Caco-2 (cell line): ENCODE measurements around the gene MFAP1. TPM values are rescaled to one million over a fixed set of nuclear protein-coding genes. Genes with fewer than 3 reads are reported as not detected.

Source experiments
- BruUV-seq: library from RNA; stranded (reverse); fragments of 400-500 nt; replicated peaks from 2 replicates; lab custom pipeline; 2021; lab: Mats Ljungman, UMichigan
- CTCF ChIA-PET: fragments of 300-600 bp; sonication (Branson Sonifier 250); formaldehyde crosslinking; loops from one replicate; lab custom pipeline; 2022; ENCODE audit warnings: antibody characterized with exemption; lab: Charles Lee
- POLR2A ChIA-PET: fragments of 300-600 bp; sonication (Branson Sonifier 250); formaldehyde crosslinking; loops from one replicate; lab custom pipeline; 2022; ENCODE audit warnings: antibody characterized with exemption; lab: Charles Lee
- DNase-seq, 2 experiments: peaks; one replicate each; pipeline versions ENCODE4 v3.0.0 to v3.0.0-alpha.2; 2020 to 2022
- H3K27me3 ChIP-seq: replicated peaks from 2 replicates; pipeline ENCODE4 v1.6.0; 2011; ENCODE audit warnings: low read length; ENCODE audit not compliant: control insufficient read depth, insufficient read depth
- H3K36me3 ChIP-seq: 2 replicates; pipeline ENCODE4 v1.5.1; 2011; ENCODE audit warnings: low read length; ENCODE audit not compliant: control insufficient read depth, insufficient read depth
- H3K4me1 ChIP-seq: fragments of 250-450 bp; sonication (Bioruptor Pico); 2 replicates; pipeline ENCODE4 v1.5.1; 2020; ENCODE audit warnings: mild to moderate bottlenecking
- H3K4me3 ChIP-seq: 2 replicates; pipeline ENCODE4 v1.5.1; 2011; ENCODE audit warnings: low read depth, mild to moderate bottlenecking, control low read depth, low read length
- H3K9me3 ChIP-seq: fragments of 250-450 bp; sonication (Bioruptor Pico); 2 replicates; pipeline ENCODE4 v1.5.1; 2020; ENCODE audit warnings: mild to moderate bottlenecking, moderate library complexity
- H3K27ac Mint-ChIP-seq: one replicate; pipeline ENCODE4 v1.8.0; 2022; ENCODE audit warnings: mixed read lengths; ENCODE audit not compliant: unreplicated experiment
- H3K27me3 Mint-ChIP-seq: one replicate; pipeline ENCODE4 v1.8.0; 2022; ENCODE audit warnings: mixed read lengths; ENCODE audit not compliant: insufficient read depth, unreplicated experiment
- H3K36me3 Mint-ChIP-seq: one replicate; pipeline ENCODE4 v1.8.0; 2022; ENCODE audit warnings: mild to moderate bottlenecking, mixed read lengths; ENCODE audit not compliant: insufficient read depth, unreplicated experiment
- H3K4me1 Mint-ChIP-seq: one replicate; pipeline ENCODE4 v1.8.0; 2022; ENCODE audit warnings: low read depth, mixed read lengths; ENCODE audit not compliant: unreplicated experiment
- H3K4me3 Mint-ChIP-seq: one replicate; pipeline ENCODE4 v1.8.0; 2022; ENCODE audit warnings: mild to moderate bottlenecking, moderate library complexity, mixed read lengths; ENCODE audit not compliant: unreplicated experiment
- H3K9me3 Mint-ChIP-seq: one replicate; pipeline ENCODE4 v1.8.0; 2022; ENCODE audit warnings: mixed read lengths; ENCODE audit not compliant: unreplicated experiment
- CTCF ChIP-seq, 2 experiments: fragments of 200-600 bp in 1 of 2; IDR thresholded peaks; 1 replicate in 1 of 2; 2 replicates in 1 of 2; pipeline versions ENCODE4 v1.5.1 to v1.8.0; 2011 to 2022; ENCODE audit warnings: antibody characterized with exemption in 1 of 2, control low read depth in 1 of 2, inconsistent platforms in 1 of 2, low read depth in 1 of 2, low read length in 1 of 2, mild to moderate bottlenecking in 1 of 2, moderate library complexity in 1 of 2; ENCODE audit not compliant: insufficient read depth in 1 of 2, severe bottlenecking in 1 of 2, unreplicated experiment in 1 of 2
- intact Hi-C: fragments of 100-400 bp; cut with micrococcal nuclease; formaldehyde crosslinking; loops from one replicate; pipeline ENCODE4 v1.10.0; 2022; ENCODE audit not compliant: unreplicated experiment
- total RNA-seq: library from RNA; stranded (reverse); gene quantifications from 2 replicates; pipeline ENCODE4 v1.2.3, GENCODE V29; 2022

Gene MFAP1
- total RNA-seq, 1 experiment from 2014 or later: 37.1 TPM

- H3K36me3 Mint-ChIP-seq: peaks cover 75% of the 10 kb centered on the region
- intact Hi-C loops: loop anchor here (1.0 to 10.0 kb wide), 3 partner anchors 194 to 632 kb away; no protein-coding TSS in a partner anchor
- DNase-seq: peak; percentile 56 to 72
Observed at GRCh38 chr15:43872416-43873020, 48.0 kb upstream of the MFAP1 start.

DNA sequence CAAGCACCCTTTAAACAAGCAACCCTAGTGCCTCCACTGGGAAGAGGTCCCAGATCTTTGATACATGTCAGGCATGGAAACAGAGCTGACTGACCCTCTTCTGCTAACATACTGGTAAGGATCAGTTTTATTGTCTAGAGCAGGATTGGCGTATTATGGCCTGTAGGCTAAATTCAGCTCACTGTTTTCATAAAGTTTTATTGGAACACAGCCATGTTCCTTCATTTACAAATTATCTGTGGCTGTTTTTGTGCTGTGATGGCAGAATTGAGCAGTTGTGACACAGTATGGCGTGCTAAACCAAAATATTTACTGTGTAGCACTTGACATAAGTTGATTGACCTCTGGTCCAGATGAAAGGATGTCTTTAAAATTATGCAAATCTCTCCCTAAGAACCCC is 47.3 kb upstream of the MFAP1 start:
- POLR2A ChIA-PET: no interaction called here
- no peaks in the 10 kb centered on the region; the same call in none of the 2 replicates for H3K36me3 ChIP-seq

More at GRCh38 chr15:43872416-43873020, 48.0 kb upstream of the MFAP1 start:
- no peaks in the 10 kb centered on the region for H3K9me3 ChIP-seq
- Mint-ChIP-seq H3K27ac (no peak overlapping the region), H3K27me3 (no peaks in the 10 kb centered on the region), H3K9me3 (no peaks in the 10 kb centered on the region), H3K4me1 (peaks cover 10% of the 10 kb centered on the region), H3K4me3 (no peak overlapping the region)
- no peaks in the 10 kb centered on the region; the same call in none of the 2 replicates for H3K36me3 ChIP-seq
- no peak overlapping the region for H3K4me3 ChIP-seq
- no peaks in the 10 kb centered on the region for H3K27me3 ChIP-seq
- peaks cover 11% of the 10 kb centered on the region for H3K4me1 ChIP-seq
- BruUV-seq: no TSS peak
- POLR2A ChIA-PET: no interaction called here
- CTCF ChIA-PET: interaction anchor here (0.5 to 0.6 kb wide), 2 partner anchors 427 to 476 kb away, joined by 3 read pairs; no protein-coding TSS in a partner anchor
- TF ChIP-seq CTCF (IDR thresholded peaks at IDR 0.05; ENCODE audit: insufficient read depth in 1 of 2, low read depth in 1 of 2, low read length in 1 of 2, severe bottlenecking in 1 of 2, unreplicated experiment in 1 of 2): peak; percentile 67 to 68

GRCh38 chr15:43868406-43868805 is 43.9 kb upstream of the MFAP1 start:
- H3K9me3 Mint-ChIP-seq: no peaks in the 10 kb centered on the region
- H3K27ac Mint-ChIP-seq: no peak overlapping the region
- H3K36me3 Mint-ChIP-seq: peaks cover 56% of the 10 kb centered on the region
- Histone ChIP-seq H3K9me3 (no peaks in the 10 kb centered on the region), H3K4me1 (no peaks in the 10 kb centered on the region), H3K27me3 (no peaks in the 10 kb centered on the region), H3K4me3 (no peak overlapping the region), H3K36me3 (no peaks in the 10 kb centered on the region; the same call in 1 of the 2 replicates)
- CTCF ChIA-PET: interaction anchor here (0.7 kb wide), 1 partner anchor 45 kb away, joined by 7 read pairs; no protein-coding TSS in a partner anchor
- BruUV-seq: no TSS peak
- no peak for DNase-seq
- H3K4me1 Mint-ChIP-seq: no peaks in the 10 kb centered on the region
- no peaks in the 10 kb centered on the region for H3K27me3 Mint-ChIP-seq
- intact Hi-C loops: no loop called here
- TF ChIP-seq CTCF (IDR thresholded peaks at IDR 0.05; ENCODE audit: insufficient read depth in 1 of 2, low read depth in 1 of 2, low read length in 1 of 2, severe bottlenecking in 1 of 2, unreplicated experiment in 1 of 2): no peak
- POLR2A ChIA-PET: no interaction called here
- H3K4me3 Mint-ChIP-seq: no peak overlapping the region

More for the DNA sequence above, 47.3 kb upstream of the MFAP1 start:
- TF ChIP-seq CTCF (IDR thresholded peaks at IDR 0.05; ENCODE audit: insufficient read depth in 1 of 2, low read depth in 1 of 2, low read length in 1 of 2, severe bottlenecking in 1 of 2, unreplicated experiment in 1 of 2): no peak
- H3K27me3 ChIP-seq: no peaks in the 10 kb centered on the region
- Mint-ChIP-seq H3K27me3 (no peaks in the 10 kb centered on the region), H3K4me3 (no peak overlapping the region), H3K27ac (no peak overlapping the region), H3K9me3 (no peaks in the 10 kb centered on the region), H3K36me3 (peaks cover 71% of the 10 kb centered on the region), H3K4me1 (peaks cover 4% of the 10 kb centered on the region)
- no peak overlapping the region for H3K4me3 ChIP-seq
- peaks cover 4% of the 10 kb centered on the region for H3K4me1 ChIP-seq
- BruUV-seq: no TSS peak
- intact Hi-C loops: loop anchor here (1.0 to 10.0 kb wide), 3 partner anchors 194 to 633 kb away; no protein-coding TSS in a partner anchor
- CTCF ChIA-PET: interaction anchor here (0.5 to 0.6 kb wide), 2 partner anchors 428 to 477 kb away, joined by 3 read pairs; no protein-coding TSS in a partner anchor
- DNase-seq: no peak
- H3K9me3 ChIP-seq: no peaks in the 10 kb centered on the region
